ENCODE measurements around the gene FOSL2. TPM values are rescaled to one million over a fixed set of nuclear protein-coding genes. Genes with fewer than 3 reads are reported as not detected.
A peak's percentile ranks its signal among the peaks of the same experiment; 100 is the strongest.

FOSL2 gene
- total and polyA plus RNA-seq, 4 donors = 23.5 to 97.9 (median 68.5) TPM

DNA sequence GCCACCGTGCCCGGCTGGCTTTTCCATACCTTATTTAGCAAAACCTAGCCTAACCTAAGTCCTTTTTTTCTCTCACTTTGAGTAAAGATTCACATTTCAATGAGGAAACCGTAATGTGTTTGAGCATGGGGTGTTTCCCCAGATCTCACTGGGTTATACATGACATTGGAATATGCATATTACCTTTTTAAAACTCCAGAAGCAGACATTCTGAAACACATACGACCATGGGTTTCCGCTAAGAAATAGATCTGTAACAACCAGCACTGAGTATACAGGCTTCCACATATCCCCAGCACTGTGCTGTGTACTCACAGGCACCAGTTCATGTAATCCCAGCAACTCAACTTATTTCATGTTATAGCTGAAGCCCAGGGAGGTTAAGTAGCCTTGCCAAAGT lies 41.0 kb upstream of the FOSL2 start:
- TF ChIP-seq, protein P1, sequence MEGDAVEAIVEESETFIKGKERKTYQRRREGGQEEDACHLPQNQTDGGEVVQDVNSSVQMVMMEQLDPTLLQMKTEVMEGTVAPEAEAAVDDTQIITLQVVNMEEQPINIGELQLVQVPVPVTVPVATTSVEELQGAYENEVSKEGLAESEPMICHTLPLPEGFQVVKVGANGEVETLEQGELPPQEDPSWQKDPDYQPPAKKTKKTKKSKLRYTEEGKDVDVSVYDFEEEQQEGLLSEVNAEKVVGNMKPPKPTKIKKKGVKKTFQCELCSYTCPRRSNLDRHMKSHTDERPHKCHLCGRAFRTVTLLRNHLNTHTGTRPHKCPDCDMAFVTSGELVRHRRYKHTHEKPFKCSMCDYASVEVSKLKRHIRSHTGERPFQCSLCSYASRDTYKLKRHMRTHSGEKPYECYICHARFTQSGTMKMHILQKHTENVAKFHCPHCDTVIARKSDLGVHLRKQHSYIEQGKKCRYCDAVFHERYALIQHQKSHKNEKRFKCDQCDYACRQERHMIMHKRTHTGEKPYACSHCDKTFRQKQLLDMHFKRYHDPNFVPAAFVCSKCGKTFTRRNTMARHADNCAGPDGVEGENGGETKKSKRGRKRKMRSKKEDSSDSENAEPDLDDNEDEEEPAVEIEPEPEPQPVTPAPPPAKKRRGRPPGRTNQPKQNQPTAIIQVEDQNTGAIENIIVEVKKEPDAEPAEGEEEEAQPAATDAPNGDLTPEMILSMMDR (IDR thresholded peaks at IDR 0.05; ENCODE audit: control extremely low read depth, extremely low read depth) = no peak

GRCh38 chr2:28352104-28352503 lies 40.6 kb upstream of the FOSL2 start:
- WGBS, 2 donors = 85 to 87% methylated on average over 5 of the region's 5 CpGs
- Histone ChIP-seq H3K27me3 (ENCODE audit: control insufficient read depth in 3 of 3, insufficient read depth in 3 of 3, low read length in 2 of 3) (no peaks in the 10 kb centered on the region), H3K4me1 (ENCODE audit: control insufficient read depth in 5 of 5, insufficient read depth in 5 of 5, low read length in 5 of 5) (peaks cover 0 to 28% (median 12%) of the 10 kb centered on the region in 5 donors), H3K9me3 (ENCODE audit: control insufficient read depth in 4 of 4, insufficient read depth in 3 of 4, low read length in 3 of 4) (peaks cover 0 to 2% (median 0%) of the 10 kb centered on the region in 4 donors), H3K9ac (ENCODE audit: insufficient read depth in 1 of 2, low read length in 2 of 2) (no peak overlapping the region), H3K27ac (ENCODE audit: low read depth in 1 of 2, low read length in 1 of 2) (no peak overlapping the region), H3K36me3 (ENCODE audit: control insufficient read depth in 4 of 4, insufficient read depth in 4 of 4, low read length in 4 of 4) (no peaks in the 10 kb centered on the region), H3K4me3 (no peak overlapping the region)
- TF ChIP-seq, protein P1 (IDR thresholded peaks at IDR 0.05; ENCODE audit: control extremely low read depth, extremely low read depth) = no peak
- DNase-seq = peak in 1 of 3 donors; percentile 47
- no peak for ATAC-seq (ENCODE audit: insufficient read depth, low FRiP score)

More for the DNA sequence above, 41.0 kb upstream of the FOSL2 start:
- ATAC-seq (ENCODE audit: insufficient read depth, low FRiP score) (no peak), DNase-seq (no peak)
- Histone ChIP-seq H3K9me3 (ENCODE audit: control insufficient read depth in 4 of 4, insufficient read depth in 3 of 4, low read length in 3 of 4) (peaks cover 0 to 2% (median 0%) of the 10 kb centered on the region in 4 donors), H3K27ac (ENCODE audit: low read depth in 1 of 2, low read length in 1 of 2) (no peak overlapping the region), H3K36me3 (ENCODE audit: control insufficient read depth in 4 of 4, insufficient read depth in 4 of 4, low read length in 4 of 4) (no peaks in the 10 kb centered on the region), H3K4me1 (ENCODE audit: control insufficient read depth in 5 of 5, insufficient read depth in 5 of 5, low read length in 5 of 5) (peaks cover 0 to 26% (median 12%) of the 10 kb centered on the region in 5 donors), H3K27me3 (ENCODE audit: control insufficient read depth in 3 of 3, insufficient read depth in 3 of 3, low read length in 2 of 3) (no peaks in the 10 kb centered on the region), H3K4me3 (no peak overlapping the region), H3K9ac (ENCODE audit: insufficient read depth in 1 of 2, low read length in 2 of 2) (no peak overlapping the region)
- 90 to 95% methylated on average over 5 of the region's 5 CpGs for WGBS, 2 donors

- 87% methylated on average over 16 of the region's 16 CpGs for WGBS, 2 donors
These were observed 40.0 kb upstream of the FOSL2 start for GRCh38 chr2:28352610-28353195.

More at GRCh38 chr2:28352610-28353195, 40.0 kb upstream of the FOSL2 start:
- TF ChIP-seq, protein P1 (IDR thresholded peaks at IDR 0.05; ENCODE audit: control extremely low read depth, extremely low read depth) = no peak
- Histone ChIP-seq H3K27me3 (ENCODE audit: control insufficient read depth in 3 of 3, insufficient read depth in 3 of 3, low read length in 2 of 3) (no peaks in the 10 kb centered on the region), H3K4me3 (no peak overlapping the region), H3K27ac (ENCODE audit: low read depth in 1 of 2, low read length in 1 of 2) (no peak overlapping the region), H3K36me3 (ENCODE audit: control insufficient read depth in 4 of 4, insufficient read depth in 4 of 4, low read length in 4 of 4) (no peaks in the 10 kb centered on the region), H3K9me3 (ENCODE audit: control insufficient read depth in 4 of 4, insufficient read depth in 3 of 4, low read length in 3 of 4) (peaks cover 0 to 2% (median 0%) of the 10 kb centered on the region in 4 donors), H3K9ac (ENCODE audit: insufficient read depth in 1 of 2, low read length in 2 of 2) (no peak overlapping the region), H3K4me1 (ENCODE audit: control insufficient read depth in 5 of 5, insufficient read depth in 5 of 5, low read length in 5 of 5) (peaks cover 0 to 29% (median 12%) of the 10 kb centered on the region in 5 donors)
- DNase-seq = no peak
- no peak for ATAC-seq (ENCODE audit: insufficient read depth, low FRiP score)
